Measurements from ENCODE around the gene ENOX1. TPM values are rescaled to one million over a fixed set of nuclear protein-coding genes. Genes with fewer than 3 reads are reported as not detected.

ENOX1 gene
- total RNA-seq, 1 experiment from 2014 or later: 0.35 TPM

DNA sequence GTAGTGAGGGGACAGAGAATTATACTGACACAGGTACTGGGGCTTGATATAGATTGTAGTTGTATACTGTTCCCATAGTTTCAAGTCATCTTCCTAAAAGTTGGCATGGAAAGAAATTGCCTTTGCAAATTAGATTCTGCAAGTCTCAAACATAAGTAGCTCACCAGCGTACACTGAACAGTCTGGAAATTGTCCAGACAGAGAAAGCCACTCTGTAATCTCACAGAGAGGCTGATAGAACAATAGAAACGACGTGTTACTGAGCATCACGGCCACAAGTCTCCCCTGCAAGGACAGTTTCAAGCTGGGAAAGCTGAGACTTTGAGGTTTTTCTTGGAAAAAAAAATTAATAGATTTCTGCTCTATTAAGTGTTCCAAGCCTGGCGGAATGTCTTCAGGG lies 534.8 kb downstream of the ENOX1 start:
- Histone ChIP-seq H3K4me2 (no peak overlapping the region), H4K20me1 (ENCODE audit: insufficient read depth) (no peaks in the 10 kb centered on the region), H3K9me2 (ENCODE audit: insufficient read depth) (no peaks in the 10 kb centered on the region), H3K9me3 (ENCODE audit: insufficient read depth, low read depth) (no peaks in the 10 kb centered on the region), H3K4me1 (replicated peaks; ENCODE audit: insufficient read depth) (no peaks in the 10 kb centered on the region), H3K27me3 (ENCODE audit: insufficient read depth, low read depth) (no peaks in the 10 kb centered on the region), H3F3A (ENCODE audit: insufficient read depth, low read depth) (no peaks in the 10 kb centered on the region), H3K79me2 (ENCODE audit: low read depth) (no peaks in the 10 kb centered on the region), H3K27ac (no peak overlapping the region), H2AFZ (no peak overlapping the region), H3K4me3 (no peak overlapping the region), H3K36me3 (ENCODE audit: low read depth) (no peaks in the 10 kb centered on the region)
- ChIA-PET POLR2A (ENCODE audit: unreplicated experiment) (no interaction called here), CTCF (interaction anchor here (0.7 kb wide), 1 partner anchor 1859 kb away, joined by 3 read pairs; no protein-coding TSS in a partner anchor)
- no peak for DNase-seq
- TF ChIP-seq EZH2 (IDR thresholded peaks at IDR 0.05; ENCODE audit: low read depth): no peak
- TF ChIP-seq, protein P1, sequence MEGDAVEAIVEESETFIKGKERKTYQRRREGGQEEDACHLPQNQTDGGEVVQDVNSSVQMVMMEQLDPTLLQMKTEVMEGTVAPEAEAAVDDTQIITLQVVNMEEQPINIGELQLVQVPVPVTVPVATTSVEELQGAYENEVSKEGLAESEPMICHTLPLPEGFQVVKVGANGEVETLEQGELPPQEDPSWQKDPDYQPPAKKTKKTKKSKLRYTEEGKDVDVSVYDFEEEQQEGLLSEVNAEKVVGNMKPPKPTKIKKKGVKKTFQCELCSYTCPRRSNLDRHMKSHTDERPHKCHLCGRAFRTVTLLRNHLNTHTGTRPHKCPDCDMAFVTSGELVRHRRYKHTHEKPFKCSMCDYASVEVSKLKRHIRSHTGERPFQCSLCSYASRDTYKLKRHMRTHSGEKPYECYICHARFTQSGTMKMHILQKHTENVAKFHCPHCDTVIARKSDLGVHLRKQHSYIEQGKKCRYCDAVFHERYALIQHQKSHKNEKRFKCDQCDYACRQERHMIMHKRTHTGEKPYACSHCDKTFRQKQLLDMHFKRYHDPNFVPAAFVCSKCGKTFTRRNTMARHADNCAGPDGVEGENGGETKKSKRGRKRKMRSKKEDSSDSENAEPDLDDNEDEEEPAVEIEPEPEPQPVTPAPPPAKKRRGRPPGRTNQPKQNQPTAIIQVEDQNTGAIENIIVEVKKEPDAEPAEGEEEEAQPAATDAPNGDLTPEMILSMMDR (conservative IDR thresholded peaks at IDR 0.05): no peak
- intact Hi-C loops (cut with micrococcal nuclease; ENCODE audit: unreplicated experiment): no loop called here
- BruUV-seq (replicated peaks): no TSS peak

DNA sequence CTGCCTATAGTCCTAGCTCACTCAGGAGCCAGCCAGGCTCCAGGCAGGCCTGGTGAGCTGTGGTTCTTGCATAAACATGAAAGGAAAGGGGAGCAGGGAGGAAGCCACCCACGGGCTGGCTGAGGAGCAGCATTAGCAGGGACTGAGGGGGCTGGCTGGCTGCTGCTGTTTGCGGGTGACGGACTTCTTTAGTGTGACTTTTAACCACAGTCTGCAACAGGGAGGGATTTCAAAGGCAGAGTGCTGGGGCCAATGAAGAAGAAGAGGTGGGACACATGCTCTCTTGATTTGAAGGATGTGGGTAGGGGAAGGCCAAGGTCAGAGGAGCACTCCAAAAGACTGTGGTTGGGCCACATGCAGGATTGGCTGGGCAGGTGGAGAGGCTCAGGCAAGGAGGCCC lies 540.4 kb downstream of the ENOX1 start:
- Histone ChIP-seq H3K27ac (no peak overlapping the region), H3K4me2 (no peak overlapping the region), H3F3A (ENCODE audit: insufficient read depth, low read depth) (no peaks in the 10 kb centered on the region), H3K4me1 (replicated peaks; ENCODE audit: insufficient read depth) (peaks cover 6% of the 10 kb centered on the region; the same call in 1 of the 2 replicates), H3K36me3 (ENCODE audit: low read depth) (no peaks in the 10 kb centered on the region), H3K9me2 (ENCODE audit: insufficient read depth) (no peaks in the 10 kb centered on the region), H4K20me1 (ENCODE audit: insufficient read depth) (no peaks in the 10 kb centered on the region), H2AFZ (no peak overlapping the region), H3K79me2 (ENCODE audit: low read depth) (no peaks in the 10 kb centered on the region), H3K27me3 (ENCODE audit: insufficient read depth, low read depth) (no peaks in the 10 kb centered on the region), H3K9me3 (ENCODE audit: insufficient read depth, low read depth) (no peaks in the 10 kb centered on the region), H3K4me3 (no peak overlapping the region)
- intact Hi-C loops (cut with micrococcal nuclease; ENCODE audit: unreplicated experiment): loop anchor here (5.0 kb wide), 1 partner anchor 89 kb away; no protein-coding TSS in a partner anchor
- POLR2A ChIA-PET (ENCODE audit: unreplicated experiment): no interaction called here
- no TSS peak for BruUV-seq (replicated peaks)
- TF ChIP-seq, protein P1 (conservative IDR thresholded peaks at IDR 0.05): no peak
- TF ChIP-seq EZH2 (IDR thresholded peaks at IDR 0.05; ENCODE audit: low read depth): no peak
- no peak for DNase-seq
- CTCF ChIA-PET: no interaction called here

DNA sequence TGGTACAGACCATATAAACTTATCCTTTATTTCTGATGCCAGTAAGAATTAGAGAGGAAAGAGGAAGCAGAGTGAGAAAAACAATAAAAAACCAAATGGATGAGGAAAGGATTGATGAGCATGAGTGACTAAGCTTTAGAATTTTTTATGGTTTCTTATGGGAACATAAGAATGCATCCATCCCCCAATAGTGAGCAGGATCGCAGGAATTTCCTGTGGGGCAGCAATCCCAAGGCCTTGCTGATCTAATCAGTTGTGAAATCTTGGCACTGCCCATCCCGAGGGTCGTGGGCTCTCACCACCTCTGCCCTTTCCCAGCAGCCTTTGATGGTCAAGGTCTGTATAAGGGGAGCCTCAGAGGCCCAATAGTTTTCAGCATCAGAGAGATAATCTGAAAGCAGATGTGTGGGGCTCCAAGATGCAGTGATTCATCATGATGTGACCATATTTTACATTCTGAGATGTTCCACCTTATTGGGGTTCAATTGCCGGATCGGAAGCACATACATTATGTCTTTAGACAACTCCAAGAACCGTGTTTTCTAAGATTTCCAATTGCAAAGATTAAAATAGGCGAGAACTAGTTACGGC lies 541.3 kb downstream of the ENOX1 start:
- Histone ChIP-seq H3K9me3 (ENCODE audit: insufficient read depth, low read depth) (no peaks in the 10 kb centered on the region), H3K27me3 (ENCODE audit: insufficient read depth, low read depth) (no peaks in the 10 kb centered on the region), H3K4me2 (no peak overlapping the region), H3K9me2 (ENCODE audit: insufficient read depth) (no peaks in the 10 kb centered on the region), H3F3A (ENCODE audit: insufficient read depth, low read depth) (no peaks in the 10 kb centered on the region), H3K79me2 (ENCODE audit: low read depth) (no peaks in the 10 kb centered on the region), H2AFZ (no peak overlapping the region), H3K4me1 (replicated peaks; ENCODE audit: insufficient read depth) (peaks cover 6% of the 10 kb centered on the region; the same call in 1 of the 2 replicates), H3K36me3 (ENCODE audit: low read depth) (no peaks in the 10 kb centered on the region), H4K20me1 (ENCODE audit: insufficient read depth) (no peaks in the 10 kb centered on the region), H3K27ac (peak overlapping the region; percentile 46), H3K4me3 (no peak overlapping the region)
- intact Hi-C loops (cut with micrococcal nuclease; ENCODE audit: unreplicated experiment): loop anchor here (5.0 kb wide), 1 partner anchor 88 kb away; no protein-coding TSS in a partner anchor
- TF ChIP-seq EZH2 (IDR thresholded peaks at IDR 0.05; ENCODE audit: low read depth): no peak
- TF ChIP-seq, protein P1 (conservative IDR thresholded peaks at IDR 0.05): no peak
- CTCF ChIA-PET: no interaction called here
- peak in 1 of 2 experiments; percentile 37 for DNase-seq
- no TSS peak for BruUV-seq (replicated peaks)
- POLR2A ChIA-PET (ENCODE audit: unreplicated experiment): no interaction called here
